Measurements from ENCODE around the gene PRR5L. TPM values are rescaled to one million over a fixed set of nuclear protein-coding genes. Genes with fewer than 3 reads are reported as not detected.

PRR5L gene
- total RNA-seq, 2 experiments from 2014 or later: 7.0 to 8.1 TPM

GRCh38 chr11:36358436-36358835, 62.3 kb downstream of the PRR5L start:
- Mint-ChIP-seq H3K36me3 (ENCODE audit: low read depth) (no peaks in the 10 kb centered on the region), H3K4me1 (ENCODE audit: low read depth) (peaks cover 50% of the 10 kb centered on the region), H3K27me3 (peaks cover 33% of the 10 kb centered on the region), H3K27ac (no peak overlapping the region), H3K4me3 (no peak overlapping the region), H3K9me3 (no peaks in the 10 kb centered on the region)
- ChIA-PET POLR2A (no interaction called here), CTCF (no interaction called here)
- ATAC-seq: no peak
- intact Hi-C loops (cut with micrococcal nuclease): no loop called here
- no peak for DNase-seq
- TF ChIP-seq, protein P1, sequence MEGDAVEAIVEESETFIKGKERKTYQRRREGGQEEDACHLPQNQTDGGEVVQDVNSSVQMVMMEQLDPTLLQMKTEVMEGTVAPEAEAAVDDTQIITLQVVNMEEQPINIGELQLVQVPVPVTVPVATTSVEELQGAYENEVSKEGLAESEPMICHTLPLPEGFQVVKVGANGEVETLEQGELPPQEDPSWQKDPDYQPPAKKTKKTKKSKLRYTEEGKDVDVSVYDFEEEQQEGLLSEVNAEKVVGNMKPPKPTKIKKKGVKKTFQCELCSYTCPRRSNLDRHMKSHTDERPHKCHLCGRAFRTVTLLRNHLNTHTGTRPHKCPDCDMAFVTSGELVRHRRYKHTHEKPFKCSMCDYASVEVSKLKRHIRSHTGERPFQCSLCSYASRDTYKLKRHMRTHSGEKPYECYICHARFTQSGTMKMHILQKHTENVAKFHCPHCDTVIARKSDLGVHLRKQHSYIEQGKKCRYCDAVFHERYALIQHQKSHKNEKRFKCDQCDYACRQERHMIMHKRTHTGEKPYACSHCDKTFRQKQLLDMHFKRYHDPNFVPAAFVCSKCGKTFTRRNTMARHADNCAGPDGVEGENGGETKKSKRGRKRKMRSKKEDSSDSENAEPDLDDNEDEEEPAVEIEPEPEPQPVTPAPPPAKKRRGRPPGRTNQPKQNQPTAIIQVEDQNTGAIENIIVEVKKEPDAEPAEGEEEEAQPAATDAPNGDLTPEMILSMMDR (IDR thresholded peaks at IDR 0.05): no peak

DNA sequence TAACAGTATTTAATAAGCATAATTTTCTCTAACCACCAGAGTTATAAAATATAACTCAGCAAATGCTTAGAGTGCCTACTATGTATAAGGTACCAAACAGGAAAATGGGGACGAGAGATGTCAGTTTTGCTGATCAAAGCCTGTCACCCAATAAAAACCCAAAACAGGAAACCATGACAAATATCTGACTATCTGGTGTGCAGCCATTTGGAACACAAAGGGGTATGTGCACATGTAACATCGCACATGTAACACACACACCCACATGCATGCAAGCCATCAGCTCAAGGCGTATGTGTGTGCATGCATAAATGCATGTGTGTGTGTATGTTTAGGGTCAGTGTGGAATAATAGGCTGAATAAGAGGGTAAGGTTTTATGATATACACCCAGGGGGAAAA, 64.2 kb downstream of the PRR5L start:
- POLR2A ChIA-PET: no interaction called here
- ATAC-seq: peak; percentile 27
- Mint-ChIP-seq H3K36me3 (ENCODE audit: low read depth) (no peaks in the 10 kb centered on the region), H3K4me1 (ENCODE audit: low read depth) (peaks cover 35% of the 10 kb centered on the region), H3K27me3 (peaks cover 39% of the 10 kb centered on the region), H3K4me3 (no peak overlapping the region), H3K9me3 (no peaks in the 10 kb centered on the region), H3K27ac (no peak overlapping the region)
- CTCF ChIA-PET: interaction anchor here (1.8 to 2.2 kb wide), 2 partner anchors 70 to 133 kb away, joined by 4 to 6 read pairs; no protein-coding TSS in a partner anchor
- intact Hi-C loops (cut with micrococcal nuclease): no loop called here
- no peak for DNase-seq
- TF ChIP-seq, protein P1 (IDR thresholded peaks at IDR 0.05): no peak

DNA sequence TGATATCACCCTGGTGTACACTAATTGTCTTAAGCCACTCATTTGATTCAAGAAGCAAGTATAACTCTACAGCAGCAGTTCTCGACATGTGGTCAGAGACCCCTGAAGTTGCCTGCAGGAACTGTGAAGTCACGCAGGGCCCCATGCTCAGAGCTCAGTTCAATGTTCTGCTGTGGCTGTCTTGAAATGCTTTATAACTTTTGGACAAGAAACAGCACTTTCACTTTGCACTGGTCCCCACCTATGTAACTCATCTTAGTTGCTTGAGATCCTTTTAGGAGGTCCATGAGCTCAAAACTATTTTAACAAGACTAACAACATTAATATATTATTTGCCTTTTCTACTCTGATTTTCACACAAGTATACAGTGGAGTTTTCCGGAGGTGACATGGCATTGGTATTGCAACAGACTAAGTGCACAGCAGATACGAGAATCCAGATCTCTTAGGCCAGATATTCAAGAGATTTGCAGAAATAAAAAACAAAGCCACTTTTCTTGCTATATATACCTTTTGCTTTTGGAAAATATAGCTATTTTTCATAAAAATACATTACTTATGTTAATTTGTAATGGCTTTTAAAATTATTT, 64.8 kb downstream of the PRR5L start:
- H3K9me3 Mint-ChIP-seq: no peaks in the 10 kb centered on the region
- DNase-seq: no peak
- ChIA-PET CTCF (interaction anchor here (1.8 to 2.2 kb wide), 2 partner anchors 70 to 132 kb away, joined by 4 to 6 read pairs; no protein-coding TSS in a partner anchor), POLR2A (interaction anchor here (0.8 kb wide), 1 partner anchor 17 kb away, joined by 4 read pairs; no protein-coding TSS in a partner anchor)
- no peak overlapping the region for H3K27ac Mint-ChIP-seq
- TF ChIP-seq, protein P1 (IDR thresholded peaks at IDR 0.05): no peak
- intact Hi-C loops (cut with micrococcal nuclease): no loop called here
- peaks cover 37% of the 10 kb centered on the region for H3K27me3 Mint-ChIP-seq
- no peaks in the 10 kb centered on the region for H3K36me3 Mint-ChIP-seq (ENCODE audit: low read depth)
- peak; percentile 27 for ATAC-seq
- no peak overlapping the region for H3K4me3 Mint-ChIP-seq
- peaks cover 33% of the 10 kb centered on the region for H3K4me1 Mint-ChIP-seq (ENCODE audit: low read depth)

GRCh38 chr11:36361472-36361871, 65.4 kb downstream of the PRR5L start:
- ChIA-PET CTCF (interaction anchor here (1.8 to 2.2 kb wide), 2 partner anchors 71 to 131 kb away, joined by 4 to 6 read pairs; no protein-coding TSS in a partner anchor), POLR2A (interaction anchor here (0.8 kb wide), 1 partner anchor 17 kb away, joined by 4 read pairs; no protein-coding TSS in a partner anchor)
- H3K36me3 Mint-ChIP-seq (ENCODE audit: low read depth): no peaks in the 10 kb centered on the region
- TF ChIP-seq, protein P1 (IDR thresholded peaks at IDR 0.05): no peak
- no peaks in the 10 kb centered on the region for H3K9me3 Mint-ChIP-seq
- H3K4me1 Mint-ChIP-seq (ENCODE audit: low read depth): peaks cover 29% of the 10 kb centered on the region
- peaks cover 38% of the 10 kb centered on the region for H3K27me3 Mint-ChIP-seq
- ATAC-seq (no peak), DNase-seq (no peak)
- no peak overlapping the region for H3K27ac Mint-ChIP-seq
- H3K4me3 Mint-ChIP-seq: peak overlapping the region; percentile 13
- intact Hi-C loops (cut with micrococcal nuclease): no loop called here

GRCh38 chr11:36361901-36362391, 65.9 kb downstream of the PRR5L start:
- TF ChIP-seq, protein P1 (IDR thresholded peaks at IDR 0.05): no peak
- H3K27me3 Mint-ChIP-seq: peaks cover 37% of the 10 kb centered on the region
- H3K9me3 Mint-ChIP-seq: no peaks in the 10 kb centered on the region
- ATAC-seq (no peak), DNase-seq (no peak)
- ChIA-PET CTCF (no interaction called here), POLR2A (no interaction called here)
- no peaks in the 10 kb centered on the region for H3K36me3 Mint-ChIP-seq (ENCODE audit: low read depth)
- intact Hi-C loops (cut with micrococcal nuclease): no loop called here
- no peak overlapping the region for H3K27ac Mint-ChIP-seq
- peaks cover 27% of the 10 kb centered on the region for H3K4me1 Mint-ChIP-seq (ENCODE audit: low read depth)
- H3K4me3 Mint-ChIP-seq: peak overlapping the region; percentile 13

All from activated CD8-positive, alpha-beta T cell treated with anti-CD3 and anti-CD28 coated beads for 36 hours (primary cell).